ENCODE results near the gene LOXL1.
A peak's percentile ranks its signal among the peaks of the same experiment; 100 is the strongest.
"Not testable (repeated sequence)": the region's sequence is repeated elsewhere in the genome, so short reads cannot be mapped to it uniquely, and the experiment has no call there.

Gene LOXL1

DNA sequence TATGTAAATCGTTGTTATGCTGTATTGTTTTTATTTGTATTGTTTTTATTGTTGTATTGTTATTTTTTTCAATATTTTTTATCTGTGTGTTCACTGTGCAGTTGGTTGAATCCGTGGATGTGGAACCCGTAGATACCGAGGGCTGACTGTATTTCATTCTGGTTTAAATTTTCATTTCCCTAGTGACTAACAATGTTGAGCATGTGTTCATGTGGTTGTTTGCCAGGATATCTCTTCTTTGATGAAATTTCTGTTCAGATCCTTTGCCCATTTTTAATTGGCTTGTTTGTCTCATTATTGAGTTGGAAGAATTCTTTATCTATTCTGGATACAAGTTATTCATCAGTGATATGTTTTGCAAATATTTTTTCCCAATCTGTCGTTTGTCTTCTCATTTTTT lies 36.2 kb downstream of the LOXL1 start:
- Histone ChIP-seq H3K27me3 (ENCODE audit: control insufficient read depth, insufficient read depth, low read length, poor library complexity, severe bottlenecking) (no peaks in the 10 kb centered on the region), H3K9me3 (ENCODE audit: control insufficient read depth, low read length) (no peaks in the 10 kb centered on the region), H3K4me1 (ENCODE audit: control insufficient read depth, insufficient read depth, low read length) (peaks cover 6% of the 10 kb centered on the region), H3K27ac (ENCODE audit: insufficient read depth, low read depth, low read length, poor library complexity, severe bottlenecking) (no peak overlapping the region), H3K4me3 (ENCODE audit: insufficient read depth, low read depth, low read length) (no peak overlapping the region), H3K36me3 (ENCODE audit: control insufficient read depth, insufficient read depth, low read length) (no peaks in the 10 kb centered on the region)
- 94 to 98% methylated on average over 4 to 5 of the region's 5 CpGs for WGBS, 2 experiments

DNA sequence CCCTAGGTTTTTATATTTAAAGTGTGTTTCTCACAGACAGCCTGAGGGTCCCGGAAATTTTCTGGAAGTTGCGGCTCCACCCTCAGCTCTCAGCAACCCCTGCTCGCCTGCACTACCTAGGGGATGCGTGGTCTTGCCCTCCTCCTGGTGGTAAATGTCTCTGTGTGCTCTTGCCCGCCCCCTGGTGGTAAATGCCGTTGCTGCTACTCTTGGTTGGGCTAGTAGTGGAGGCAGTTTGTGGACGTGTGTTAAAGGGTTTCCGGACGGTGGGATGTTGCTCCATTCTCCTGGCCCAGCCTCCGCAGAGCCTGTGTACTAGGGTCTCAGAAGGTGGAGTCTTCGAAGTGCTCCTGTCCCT lies 38.5 kb downstream of the LOXL1 start:
- Histone ChIP-seq H3K9me3 (ENCODE audit: control insufficient read depth, low read length) (no peaks in the 10 kb centered on the region), H3K4me3 (ENCODE audit: insufficient read depth, low read depth, low read length) (no peak overlapping the region), H3K27ac (ENCODE audit: insufficient read depth, low read depth, low read length, poor library complexity, severe bottlenecking) (peak overlapping the region; percentile 77), H3K27me3 (ENCODE audit: control insufficient read depth, insufficient read depth, low read length, poor library complexity, severe bottlenecking) (no peaks in the 10 kb centered on the region), H3K4me1 (ENCODE audit: control insufficient read depth, insufficient read depth, low read length) (peaks cover 6% of the 10 kb centered on the region), H3K36me3 (ENCODE audit: control insufficient read depth, insufficient read depth, low read length) (no peaks in the 10 kb centered on the region)
- WGBS, 2 experiments = 16 to 18% methylated on average over 11 of the region's 11 CpGs

GRCh38 chr15:73965094-73965757 lies 39.0 kb downstream of the LOXL1 start:
- H3K27ac ChIP-seq (ENCODE audit: insufficient read depth, low read depth, low read length, poor library complexity, severe bottlenecking) = peak overlapping the region; percentile 77
- H3K36me3 ChIP-seq (ENCODE audit: control insufficient read depth, insufficient read depth, low read length) = no peaks in the 10 kb centered on the region
- no peak overlapping the region for H3K4me3 ChIP-seq (ENCODE audit: insufficient read depth, low read depth, low read length)
- WGBS, 2 experiments = 28 to 29% methylated on average over 12 to 13 of the region's 13 CpGs
- H3K9me3 ChIP-seq (ENCODE audit: control insufficient read depth, low read length) = no peaks in the 10 kb centered on the region
- no peaks in the 10 kb centered on the region for H3K27me3 ChIP-seq (ENCODE audit: control insufficient read depth, insufficient read depth, low read length, poor library complexity, severe bottlenecking)
- peaks cover 6% of the 10 kb centered on the region for H3K4me1 ChIP-seq (ENCODE audit: control insufficient read depth, insufficient read depth, low read length)

DNA sequence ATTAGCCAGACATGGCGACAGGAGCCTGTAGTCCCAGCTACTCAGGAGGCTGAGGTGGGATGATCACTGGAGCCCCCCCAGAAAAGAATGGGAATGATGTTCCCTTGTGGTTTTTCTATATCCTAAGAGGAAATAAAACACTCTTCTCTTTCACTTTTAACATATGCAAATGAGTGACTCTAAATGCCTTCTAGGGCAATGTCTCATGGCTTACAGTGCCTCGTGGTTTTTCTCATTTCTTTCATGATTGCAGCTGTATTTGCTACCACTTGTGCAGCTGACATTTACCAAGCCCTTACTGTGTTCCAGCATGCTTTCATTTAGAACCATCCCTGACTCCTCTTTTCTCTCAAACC lies 39.5 kb downstream of the LOXL1 start:
- Histone ChIP-seq H3K9me3 (ENCODE audit: control insufficient read depth, low read length) (no peaks in the 10 kb centered on the region), H3K36me3 (ENCODE audit: control insufficient read depth, insufficient read depth, low read length) (no peaks in the 10 kb centered on the region), H3K4me1 (ENCODE audit: control insufficient read depth, insufficient read depth, low read length) (peaks cover 6% of the 10 kb centered on the region), H3K27me3 (ENCODE audit: control insufficient read depth, insufficient read depth, low read length, poor library complexity, severe bottlenecking) (no peaks in the 10 kb centered on the region), H3K4me3 (ENCODE audit: insufficient read depth, low read depth, low read length) (no peak overlapping the region), H3K27ac (ENCODE audit: insufficient read depth, low read depth, low read length, poor library complexity, severe bottlenecking) (no peak overlapping the region)
- 54 to 88% methylated on average over 1 to 2 of the region's 2 CpGs for WGBS, 2 experiments

DNA sequence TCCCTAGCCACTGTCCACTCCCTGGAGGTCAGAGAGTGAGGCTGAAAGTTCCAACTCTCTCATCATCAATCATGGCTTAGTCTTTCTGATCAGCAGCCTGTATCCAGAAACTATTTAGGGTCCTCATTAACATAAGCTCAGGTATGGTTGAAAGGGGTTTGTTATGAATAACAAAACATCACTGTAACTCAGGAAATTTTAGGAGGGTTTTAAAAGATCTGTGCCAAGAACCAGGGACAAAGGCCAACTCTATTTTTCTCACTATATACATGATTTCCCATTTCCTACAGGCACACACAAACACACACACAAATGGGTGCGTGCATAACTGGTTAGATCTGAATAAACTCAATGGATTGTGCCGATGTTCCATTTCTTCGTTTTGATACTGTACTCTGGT lies 42.2 kb downstream of the LOXL1 start:
- H3K27ac ChIP-seq (ENCODE audit: insufficient read depth, low read depth, low read length, poor library complexity, severe bottlenecking) = no peak overlapping the region
- 94 to 97% methylated on average over 3 of the region's 3 CpGs for WGBS, 2 experiments
- no peak overlapping the region for H3K4me3 ChIP-seq (ENCODE audit: insufficient read depth, low read depth, low read length)
- H3K9me3 ChIP-seq (ENCODE audit: control insufficient read depth, low read length) = no peaks in the 10 kb centered on the region
- H3K4me1 ChIP-seq (ENCODE audit: control insufficient read depth, insufficient read depth, low read length) = peaks cover 6% of the 10 kb centered on the region
- no peaks in the 10 kb centered on the region for H3K36me3 ChIP-seq (ENCODE audit: control insufficient read depth, insufficient read depth, low read length)
- no peaks in the 10 kb centered on the region for H3K27me3 ChIP-seq (ENCODE audit: control insufficient read depth, insufficient read depth, low read length, poor library complexity, severe bottlenecking)

DNA sequence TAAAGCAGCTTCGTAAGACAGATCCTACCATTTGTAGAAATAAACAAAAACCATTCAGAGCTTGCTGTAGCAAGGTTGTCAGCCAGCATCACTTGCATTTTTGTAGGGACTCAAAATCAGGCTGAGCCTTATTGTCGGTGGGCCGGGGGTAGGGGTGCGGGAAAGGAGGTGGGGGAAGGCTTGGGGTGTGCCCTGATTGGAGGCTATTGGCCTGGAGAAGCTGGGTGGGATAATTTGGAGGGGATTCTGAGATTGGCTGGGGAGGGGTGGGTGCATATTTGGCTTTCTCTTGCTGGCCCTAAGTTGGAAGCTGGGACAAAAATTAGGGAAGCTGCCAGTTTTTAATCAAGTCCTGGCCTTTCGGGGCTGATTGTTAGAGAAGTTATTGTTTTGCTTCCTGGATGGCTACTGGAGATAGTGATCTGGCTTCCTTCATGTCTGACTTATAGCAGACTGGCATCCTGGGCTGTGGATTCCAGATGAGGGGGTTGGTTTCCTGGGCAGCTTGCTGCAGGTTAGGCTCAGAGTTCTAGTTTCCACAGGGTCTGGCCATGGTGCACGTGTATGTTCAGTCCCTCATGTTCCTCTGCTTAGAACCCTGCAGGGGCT lies 43.0 kb downstream of the LOXL1 start:
- Histone ChIP-seq H3K27me3 (ENCODE audit: control insufficient read depth, insufficient read depth, low read length, poor library complexity, severe bottlenecking) (no peaks in the 10 kb centered on the region), H3K4me3 (ENCODE audit: insufficient read depth, low read depth, low read length) (no peak overlapping the region), H3K27ac (ENCODE audit: insufficient read depth, low read depth, low read length, poor library complexity, severe bottlenecking) (no peak overlapping the region), H3K9me3 (ENCODE audit: control insufficient read depth, low read length) (no peaks in the 10 kb centered on the region), H3K36me3 (ENCODE audit: control insufficient read depth, insufficient read depth, low read length) (no peaks in the 10 kb centered on the region), H3K4me1 (ENCODE audit: control insufficient read depth, insufficient read depth, low read length) (peaks cover 6% of the 10 kb centered on the region)
- WGBS, 2 experiments = 87 to 90% methylated on average over 6 of the region's 6 CpGs

GRCh38 chr15:73972984-73973682 lies 46.9 kb downstream of the LOXL1 start:
- H3K4me3 ChIP-seq (ENCODE audit: insufficient read depth, low read depth, low read length) = no peak overlapping the region
- no peaks in the 10 kb centered on the region for H3K27me3 ChIP-seq (ENCODE audit: control insufficient read depth, insufficient read depth, low read length, poor library complexity, severe bottlenecking)
- no peaks in the 10 kb centered on the region for H3K4me1 ChIP-seq (ENCODE audit: control insufficient read depth, insufficient read depth, low read length)
- H3K27ac ChIP-seq (ENCODE audit: insufficient read depth, low read depth, low read length, poor library complexity, severe bottlenecking) = no peak overlapping the region
- 38 to 39% methylated on average over 26 of the region's 26 CpGs for WGBS, 2 experiments
- H3K9me3 ChIP-seq (ENCODE audit: control insufficient read depth, low read length) = no peaks in the 10 kb centered on the region
- no peaks in the 10 kb centered on the region for H3K36me3 ChIP-seq (ENCODE audit: control insufficient read depth, insufficient read depth, low read length)

DNA sequence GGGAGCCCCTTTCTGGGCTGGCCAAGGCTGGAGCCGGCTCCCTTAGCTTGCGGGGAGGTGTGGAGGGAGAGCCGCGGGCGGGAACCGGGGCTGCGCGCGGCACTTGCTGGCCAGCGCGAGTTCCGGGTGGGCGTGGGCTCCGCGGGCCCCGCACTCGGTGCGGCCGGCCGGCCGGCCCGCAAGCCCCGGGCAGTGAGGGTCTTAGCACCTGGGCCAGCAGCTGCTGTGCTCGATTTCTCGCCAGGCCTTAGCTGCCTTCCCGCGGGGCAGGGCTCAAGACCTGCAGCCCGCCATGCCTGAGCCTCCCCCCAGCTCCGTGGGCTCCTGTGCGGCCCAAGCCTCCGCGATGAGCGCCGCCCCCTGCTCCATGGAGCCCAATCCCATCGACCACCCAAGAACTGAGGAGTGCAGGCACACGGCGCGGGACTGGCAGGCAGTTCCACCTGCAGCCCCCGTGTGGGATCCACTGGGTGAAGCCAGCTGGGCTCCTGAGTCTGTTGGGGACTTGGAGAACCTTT lies 47.5 kb downstream of the LOXL1 start:
- H3K4me1 ChIP-seq (ENCODE audit: control insufficient read depth, insufficient read depth, low read length); H3K36me3 ChIP-seq (ENCODE audit: control insufficient read depth, insufficient read depth, low read length); H3K4me3 ChIP-seq (ENCODE audit: insufficient read depth, low read depth, low read length); H3K27ac ChIP-seq (ENCODE audit: insufficient read depth, low read depth, low read length, poor library complexity, severe bottlenecking); H3K9me3 ChIP-seq (ENCODE audit: control insufficient read depth, low read length); H3K27me3 ChIP-seq (ENCODE audit: control insufficient read depth, insufficient read depth, low read length, poor library complexity, severe bottlenecking): not testable (repeated sequence)
- WGBS, 2 experiments = 95 to 96% methylated on average over 39 of the region's 39 CpGs

DNA sequence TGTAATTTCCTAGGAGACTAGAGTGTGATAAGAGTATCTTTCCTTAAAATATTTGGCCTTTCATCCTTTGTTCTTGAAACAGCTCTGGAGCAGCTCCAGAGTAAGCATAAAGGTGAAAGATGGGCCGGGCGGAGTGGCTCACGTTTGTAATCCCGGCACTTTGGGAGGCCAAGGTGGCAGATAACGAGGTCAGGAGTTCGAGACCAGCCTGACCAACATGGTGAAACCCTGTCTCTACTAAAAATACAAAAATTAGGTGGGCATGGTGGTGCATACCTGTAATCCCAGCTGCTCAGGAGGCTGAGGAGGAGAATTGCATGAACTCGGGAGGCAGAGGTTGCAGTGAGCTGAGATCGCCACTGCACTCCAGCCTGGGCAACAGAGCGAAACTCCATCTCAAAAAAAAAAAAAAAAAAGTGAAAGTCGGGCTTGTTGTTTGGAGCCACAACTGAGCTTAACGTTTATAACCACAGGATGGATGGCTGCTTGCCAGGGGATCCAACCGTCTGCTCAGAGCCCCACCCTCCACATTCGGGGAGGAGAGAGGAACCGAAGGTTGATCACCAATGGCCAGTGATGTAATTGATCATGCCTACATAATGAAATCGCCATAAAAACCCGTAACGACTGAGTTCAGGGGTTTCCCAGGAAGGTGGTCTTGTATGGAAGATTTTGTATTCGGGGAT lies 49.3 kb downstream of the LOXL1 start:
- H3K9me3 ChIP-seq (ENCODE audit: control insufficient read depth, low read length); H3K27ac ChIP-seq (ENCODE audit: insufficient read depth, low read depth, low read length, poor library complexity, severe bottlenecking); H3K27me3 ChIP-seq (ENCODE audit: control insufficient read depth, insufficient read depth, low read length, poor library complexity, severe bottlenecking); H3K36me3 ChIP-seq (ENCODE audit: control insufficient read depth, insufficient read depth, low read length); H3K4me1 ChIP-seq (ENCODE audit: control insufficient read depth, insufficient read depth, low read length); H3K4me3 ChIP-seq (ENCODE audit: insufficient read depth, low read depth, low read length): not testable (repeated sequence)
- 85 to 88% methylated on average over 18 of the region's 18 CpGs for WGBS, 2 experiments

GRCh38 chr15:73978896-73979295 lies 52.6 kb downstream of the LOXL1 start:
- no peaks in the 10 kb centered on the region for H3K27me3 ChIP-seq (ENCODE audit: control insufficient read depth, insufficient read depth, low read length, poor library complexity, severe bottlenecking)
- H3K36me3 ChIP-seq (ENCODE audit: control insufficient read depth, insufficient read depth, low read length) = no peaks in the 10 kb centered on the region
- H3K4me1 ChIP-seq (ENCODE audit: control insufficient read depth, insufficient read depth, low read length) = no peaks in the 10 kb centered on the region
- no peak overlapping the region for H3K27ac ChIP-seq (ENCODE audit: insufficient read depth, low read depth, low read length, poor library complexity, severe bottlenecking)
- 97 to 98% methylated on average over 3 of the region's 3 CpGs for WGBS, 2 experiments
- no peak overlapping the region for H3K4me3 ChIP-seq (ENCODE audit: insufficient read depth, low read depth, low read length)
- no peaks in the 10 kb centered on the region for H3K9me3 ChIP-seq (ENCODE audit: control insufficient read depth, low read length)
